Neural cell (in vitro differentiated cells): ENCODE results near the gene LILRB4.

Source experiments
- EP300 ChIP-seq: fragments of 450-650 bp; conservative IDR thresholded peaks from 2 replicates; pipeline ENCODE4 v1.6.1; 2014; ENCODE audit warnings: antibody characterized with exemption, mild to moderate bottlenecking, moderate library complexity; ENCODE audit not compliant: poor library complexity, severe bottlenecking
- TAF1 ChIP-seq: IDR thresholded peaks from 2 replicates; pipeline ENCODE4 v1.6.1; 2012; ENCODE audit warnings: low read depth
- TF ChIP-seq, protein P1 (sequence below): fragments of 450-650 bp; IDR thresholded peaks from 2 replicates; pipeline ENCODE4 v1.5.1; 2014; ENCODE audit warnings: antibody characterized with exemption, mild to moderate bottlenecking, moderate library complexity; ENCODE audit not compliant: poor library complexity, severe bottlenecking

DNA sequence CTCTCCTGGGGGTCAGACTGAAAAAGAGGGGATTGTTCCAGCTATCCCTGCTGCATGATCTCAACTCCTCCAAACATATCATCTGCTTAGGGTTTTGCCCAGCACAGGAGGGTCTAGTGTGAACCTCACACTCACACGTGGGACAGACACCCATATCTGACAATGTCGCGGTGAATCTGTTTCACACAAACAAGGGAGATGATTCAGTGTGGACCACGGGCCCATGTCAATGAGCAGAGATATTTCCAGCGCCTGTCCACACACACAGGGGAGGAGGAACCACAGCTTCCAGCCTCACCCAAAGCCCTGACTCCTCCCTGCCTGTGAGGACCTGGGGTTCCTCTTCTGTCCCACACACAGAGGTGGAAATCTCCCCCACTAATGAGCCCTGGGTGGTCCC, 31.9 kb downstream of the LILRB4 start:
- TF ChIP-seq TAF1 (no peak), EP300 (no peak)
- TF ChIP-seq, protein P1, sequence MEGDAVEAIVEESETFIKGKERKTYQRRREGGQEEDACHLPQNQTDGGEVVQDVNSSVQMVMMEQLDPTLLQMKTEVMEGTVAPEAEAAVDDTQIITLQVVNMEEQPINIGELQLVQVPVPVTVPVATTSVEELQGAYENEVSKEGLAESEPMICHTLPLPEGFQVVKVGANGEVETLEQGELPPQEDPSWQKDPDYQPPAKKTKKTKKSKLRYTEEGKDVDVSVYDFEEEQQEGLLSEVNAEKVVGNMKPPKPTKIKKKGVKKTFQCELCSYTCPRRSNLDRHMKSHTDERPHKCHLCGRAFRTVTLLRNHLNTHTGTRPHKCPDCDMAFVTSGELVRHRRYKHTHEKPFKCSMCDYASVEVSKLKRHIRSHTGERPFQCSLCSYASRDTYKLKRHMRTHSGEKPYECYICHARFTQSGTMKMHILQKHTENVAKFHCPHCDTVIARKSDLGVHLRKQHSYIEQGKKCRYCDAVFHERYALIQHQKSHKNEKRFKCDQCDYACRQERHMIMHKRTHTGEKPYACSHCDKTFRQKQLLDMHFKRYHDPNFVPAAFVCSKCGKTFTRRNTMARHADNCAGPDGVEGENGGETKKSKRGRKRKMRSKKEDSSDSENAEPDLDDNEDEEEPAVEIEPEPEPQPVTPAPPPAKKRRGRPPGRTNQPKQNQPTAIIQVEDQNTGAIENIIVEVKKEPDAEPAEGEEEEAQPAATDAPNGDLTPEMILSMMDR, result no peak
